ENCODE data around the gene MCM5. TPM values are rescaled to one million over a fixed set of nuclear protein-coding genes. Genes with fewer than 3 reads are reported as not detected.

The MCM5 gene
- total and polyA plus RNA-seq, 2 of the 13 experiments (the other 11 are each of a cell fraction or from before 2014, with no cell fraction given) = 40.2 to 93.5 TPM

DNA sequence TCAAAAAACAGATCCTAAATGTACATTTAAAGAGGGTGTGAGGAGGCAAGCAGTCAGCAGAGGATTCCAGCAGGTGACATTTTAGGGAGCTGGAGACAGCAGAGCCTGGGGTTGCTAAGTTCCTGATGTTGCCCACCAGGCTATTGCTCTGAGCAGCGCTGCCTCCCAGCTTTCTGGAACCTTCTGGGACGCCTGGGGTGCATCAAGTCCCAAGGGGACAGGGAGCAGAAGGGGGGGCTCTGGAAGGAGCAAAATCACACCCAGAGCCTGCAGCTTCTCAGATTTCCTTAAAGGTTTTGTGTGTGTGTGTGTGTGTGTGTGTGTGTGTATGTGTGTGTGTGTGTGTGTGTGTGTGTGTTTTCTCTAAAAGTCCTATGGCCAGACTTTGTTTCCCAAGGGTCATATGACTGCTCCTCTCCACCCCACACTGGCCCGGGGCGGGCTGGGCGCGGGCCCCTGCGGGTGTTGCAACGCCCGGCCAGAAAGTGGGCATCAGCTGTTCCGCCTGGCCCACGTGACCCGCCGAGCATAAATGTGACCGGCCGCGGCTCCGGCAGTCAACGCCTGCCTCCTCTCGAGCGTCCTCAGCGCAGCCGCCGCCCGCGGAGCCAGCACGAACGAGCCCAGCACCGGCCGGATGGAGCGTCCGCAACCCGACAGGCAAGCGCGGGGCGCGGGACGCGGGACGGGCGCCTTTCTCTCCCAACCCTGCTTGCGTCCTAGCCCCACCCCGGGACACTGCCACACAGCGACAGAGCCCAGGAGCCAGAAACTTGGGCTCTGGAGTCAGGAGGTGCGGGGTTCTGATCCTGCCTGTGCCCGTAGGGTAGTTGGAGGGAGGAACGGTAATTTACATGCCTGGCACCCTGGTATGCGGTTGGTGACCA is 19.2 kb upstream of the MCM5 start, which contains the start of gene HMOX1 (continued):
- TF ChIP-seq, protein P1, sequence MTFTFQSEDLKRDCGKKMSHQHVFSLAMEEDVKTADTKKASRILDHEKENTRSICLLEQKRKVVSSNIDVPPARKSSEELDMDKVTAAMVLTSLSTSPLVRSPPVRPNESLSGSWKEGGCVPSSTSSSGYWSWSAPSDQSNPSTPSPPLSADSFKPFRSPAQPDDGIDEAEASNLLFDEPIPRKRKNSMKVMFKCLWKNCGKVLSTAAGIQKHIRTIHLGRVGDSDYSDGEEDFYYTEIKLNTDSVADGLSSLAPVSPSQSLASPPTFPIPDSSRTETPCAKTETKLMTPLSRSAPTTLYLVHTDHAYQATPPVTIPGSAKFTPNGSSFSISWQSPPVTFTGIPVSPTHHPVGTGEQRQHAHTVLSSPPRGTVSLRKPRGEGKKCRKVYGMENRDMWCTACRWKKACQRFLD (CRISPR knock-in tag; IDR thresholded peaks at IDR 0.05; ENCODE audit: borderline replicate concordance) = peak; percentile 61; the same call in 1 of the 2 replicates
- TF ChIP-seq ZNF234 (CRISPR knock-in tag; conservative IDR thresholded peaks at IDR 0.05) (no peak), XBP1 (CRISPR knock-in tag; IDR thresholded peaks at IDR 0.05) (no peak), ZNF674 (CRISPR knock-in tag; IDR thresholded peaks at IDR 0.05; ENCODE audit: low read depth) (no peak), MXI1 (IDR thresholded peaks at IDR 0.05; ENCODE audit: borderline replicate concordance, low read depth, low read length) (peak; percentile 82; the same call in 1 of the 3 replicates), ATRX (CRISPR knock-in tag; IDR thresholded peaks at IDR 0.05; ENCODE audit: borderline replicate concordance) (no peak)
- TF ChIP-seq, protein P2, sequence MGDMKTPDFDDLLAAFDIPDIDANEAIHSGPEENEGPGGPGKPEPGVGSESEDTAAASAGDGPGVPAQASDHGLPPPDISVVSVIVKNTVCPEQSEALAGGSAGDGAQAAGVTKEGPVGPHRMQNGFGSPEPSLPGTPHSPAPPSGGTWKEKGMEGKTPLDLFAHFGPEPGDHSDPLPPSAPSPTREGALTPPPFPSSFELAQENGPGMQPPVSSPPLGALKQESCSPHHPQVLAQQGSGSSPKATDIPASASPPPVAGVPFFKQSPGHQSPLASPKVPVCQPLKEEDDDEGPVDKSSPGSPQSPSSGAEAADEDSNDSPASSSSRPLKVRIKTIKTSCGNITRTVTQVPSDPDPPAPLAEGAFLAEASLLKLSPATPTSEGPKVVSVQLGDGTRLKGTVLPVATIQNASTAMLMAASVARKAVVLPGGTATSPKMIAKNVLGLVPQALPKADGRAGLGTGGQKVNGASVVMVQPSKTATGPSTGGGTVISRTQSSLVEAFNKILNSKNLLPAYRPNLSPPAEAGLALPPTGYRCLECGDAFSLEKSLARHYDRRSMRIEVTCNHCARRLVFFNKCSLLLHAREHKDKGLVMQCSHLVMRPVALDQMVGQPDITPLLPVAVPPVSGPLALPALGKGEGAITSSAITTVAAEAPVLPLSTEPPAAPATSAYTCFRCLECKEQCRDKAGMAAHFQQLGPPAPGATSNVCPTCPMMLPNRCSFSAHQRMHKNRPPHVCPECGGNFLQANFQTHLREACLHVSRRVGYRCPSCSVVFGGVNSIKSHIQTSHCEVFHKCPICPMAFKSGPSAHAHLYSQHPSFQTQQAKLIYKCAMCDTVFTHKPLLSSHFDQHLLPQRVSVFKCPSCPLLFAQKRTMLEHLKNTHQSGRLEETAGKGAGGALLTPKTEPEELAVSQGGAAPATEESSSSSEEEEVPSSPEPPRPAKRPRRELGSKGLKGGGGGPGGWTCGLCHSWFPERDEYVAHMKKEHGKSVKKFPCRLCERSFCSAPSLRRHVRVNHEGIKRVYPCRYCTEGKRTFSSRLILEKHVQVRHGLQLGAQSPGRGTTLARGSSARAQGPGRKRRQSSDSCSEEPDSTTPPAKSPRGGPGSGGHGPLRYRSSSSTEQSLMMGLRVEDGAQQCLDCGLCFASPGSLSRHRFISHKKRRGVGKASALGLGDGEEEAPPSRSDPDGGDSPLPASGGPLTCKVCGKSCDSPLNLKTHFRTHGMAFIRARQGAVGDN (CRISPR knock-in tag; IDR thresholded peaks at IDR 0.05) = peak; percentile 90
- TF ChIP-seq, protein P3, sequence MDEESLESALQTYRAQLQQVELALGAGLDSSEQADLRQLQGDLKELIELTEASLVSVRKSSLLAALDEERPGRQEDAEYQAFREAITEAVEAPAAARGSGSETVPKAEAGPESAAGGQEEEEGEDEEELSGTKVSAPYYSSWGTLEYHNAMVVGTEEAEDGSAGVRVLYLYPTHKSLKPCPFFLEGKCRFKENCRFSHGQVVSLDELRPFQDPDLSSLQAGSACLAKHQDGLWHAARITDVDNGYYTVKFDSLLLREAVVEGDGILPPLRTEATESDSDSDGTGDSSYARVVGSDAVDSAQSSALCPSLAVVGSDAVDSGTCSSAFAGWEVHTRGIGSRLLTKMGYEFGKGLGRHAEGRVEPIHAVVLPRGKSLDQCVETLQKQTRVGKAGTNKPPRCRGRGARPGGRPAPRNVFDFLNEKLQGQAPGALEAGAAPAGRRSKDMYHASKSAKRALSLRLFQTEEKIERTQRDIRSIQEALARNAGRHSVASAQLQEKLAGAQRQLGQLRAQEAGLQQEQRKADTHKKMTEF (CRISPR knock-in tag; IDR thresholded peaks at IDR 0.05) = peak; percentile 80
- TF ChIP-seq, protein P4, sequence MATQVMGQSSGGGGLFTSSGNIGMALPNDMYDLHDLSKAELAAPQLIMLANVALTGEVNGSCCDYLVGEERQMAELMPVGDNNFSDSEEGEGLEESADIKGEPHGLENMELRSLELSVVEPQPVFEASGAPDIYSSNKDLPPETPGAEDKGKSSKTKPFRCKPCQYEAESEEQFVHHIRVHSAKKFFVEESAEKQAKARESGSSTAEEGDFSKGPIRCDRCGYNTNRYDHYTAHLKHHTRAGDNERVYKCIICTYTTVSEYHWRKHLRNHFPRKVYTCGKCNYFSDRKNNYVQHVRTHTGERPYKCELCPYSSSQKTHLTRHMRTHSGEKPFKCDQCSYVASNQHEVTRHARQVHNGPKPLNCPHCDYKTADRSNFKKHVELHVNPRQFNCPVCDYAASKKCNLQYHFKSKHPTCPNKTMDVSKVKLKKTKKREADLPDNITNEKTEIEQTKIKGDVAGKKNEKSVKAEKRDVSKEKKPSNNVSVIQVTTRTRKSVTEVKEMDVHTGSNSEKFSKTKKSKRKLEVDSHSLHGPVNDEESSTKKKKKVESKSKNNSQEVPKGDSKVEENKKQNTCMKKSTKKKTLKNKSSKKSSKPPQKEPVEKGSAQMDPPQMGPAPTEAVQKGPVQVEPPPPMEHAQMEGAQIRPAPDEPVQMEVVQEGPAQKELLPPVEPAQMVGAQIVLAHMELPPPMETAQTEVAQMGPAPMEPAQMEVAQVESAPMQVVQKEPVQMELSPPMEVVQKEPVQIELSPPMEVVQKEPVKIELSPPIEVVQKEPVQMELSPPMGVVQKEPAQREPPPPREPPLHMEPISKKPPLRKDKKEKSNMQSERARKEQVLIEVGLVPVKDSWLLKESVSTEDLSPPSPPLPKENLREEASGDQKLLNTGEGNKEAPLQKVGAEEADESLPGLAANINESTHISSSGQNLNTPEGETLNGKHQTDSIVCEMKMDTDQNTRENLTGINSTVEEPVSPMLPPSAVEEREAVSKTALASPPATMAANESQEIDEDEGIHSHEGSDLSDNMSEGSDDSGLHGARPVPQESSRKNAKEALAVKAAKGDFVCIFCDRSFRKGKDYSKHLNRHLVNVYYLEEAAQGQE (IDR thresholded peaks at IDR 0.05; ENCODE audit: borderline replicate concordance in 1 of 2, low read depth in 1 of 2, low read length in 2 of 2) = peak in 1 of 2 experiments; percentile 42; a peak in 1 of 4 replicates
- TF ChIP-seq, protein P5, sequence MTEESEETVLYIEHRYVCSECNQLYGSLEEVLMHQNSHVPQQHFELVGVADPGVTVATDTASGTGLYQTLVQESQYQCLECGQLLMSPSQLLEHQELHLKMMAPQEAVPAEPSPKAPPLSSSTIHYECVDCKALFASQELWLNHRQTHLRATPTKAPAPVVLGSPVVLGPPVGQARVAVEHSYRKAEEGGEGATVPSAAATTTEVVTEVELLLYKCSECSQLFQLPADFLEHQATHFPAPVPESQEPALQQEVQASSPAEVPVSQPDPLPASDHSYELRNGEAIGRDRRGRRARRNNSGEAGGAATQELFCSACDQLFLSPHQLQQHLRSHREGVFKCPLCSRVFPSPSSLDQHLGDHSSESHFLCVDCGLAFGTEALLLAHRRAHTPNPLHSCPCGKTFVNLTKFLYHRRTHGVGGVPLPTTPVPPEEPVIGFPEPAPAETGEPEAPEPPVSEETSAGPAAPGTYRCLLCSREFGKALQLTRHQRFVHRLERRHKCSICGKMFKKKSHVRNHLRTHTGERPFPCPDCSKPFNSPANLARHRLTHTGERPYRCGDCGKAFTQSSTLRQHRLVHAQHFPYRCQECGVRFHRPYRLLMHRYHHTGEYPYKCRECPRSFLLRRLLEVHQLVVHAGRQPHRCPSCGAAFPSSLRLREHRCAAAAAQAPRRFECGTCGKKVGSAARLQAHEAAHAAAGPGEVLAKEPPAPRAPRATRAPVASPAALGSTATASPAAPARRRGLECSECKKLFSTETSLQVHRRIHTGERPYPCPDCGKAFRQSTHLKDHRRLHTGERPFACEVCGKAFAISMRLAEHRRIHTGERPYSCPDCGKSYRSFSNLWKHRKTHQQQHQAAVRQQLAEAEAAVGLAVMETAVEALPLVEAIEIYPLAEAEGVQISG (CRISPR knock-in tag; IDR thresholded peaks at IDR 0.05) = peak; percentile 84
- TF ChIP-seq, protein P6, sequence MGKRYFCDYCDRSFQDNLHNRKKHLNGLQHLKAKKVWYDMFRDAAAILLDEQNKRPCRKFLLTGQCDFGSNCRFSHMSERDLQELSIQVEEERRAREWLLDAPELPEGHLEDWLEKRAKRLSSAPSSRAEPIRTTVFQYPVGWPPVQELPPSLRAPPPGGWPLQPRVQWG (CRISPR knock-in tag; IDR thresholded peaks at IDR 0.05; ENCODE audit: borderline replicate concordance, low read depth) = no peak

All from HepG2 (cell line).